ENCODE measurements around the gene DCHS1.

Gene DCHS1

DNA sequence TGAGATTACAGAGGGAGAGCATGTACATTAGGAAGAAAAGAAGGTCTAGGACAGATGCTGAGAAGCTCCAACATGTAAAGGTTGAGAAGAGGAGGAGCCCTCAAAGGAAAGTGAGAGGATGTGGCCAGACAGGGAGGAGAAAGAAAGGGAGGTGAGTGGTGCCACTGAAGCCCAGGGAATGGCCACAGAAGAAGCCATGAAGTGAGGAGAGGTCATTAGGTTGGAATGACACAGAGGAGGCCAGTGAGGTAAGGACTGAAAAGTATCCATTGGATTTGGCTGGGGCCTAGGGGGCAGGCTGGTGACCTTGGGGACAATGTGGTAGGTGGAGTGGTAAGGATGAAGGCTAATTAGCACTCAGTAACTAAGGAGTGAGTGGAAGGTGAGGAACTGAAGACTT, 3.0 kb upstream of the DCHS1 start:
- no peaks in the 10 kb centered on the region for H3K27me3 ChIP-seq (ENCODE audit: insufficient read depth, low read length, poor library complexity, severe bottlenecking)
- no peaks in the 10 kb centered on the region for H3K9me3 ChIP-seq (ENCODE audit: insufficient read depth, low read depth, low read length)
- H3K4me2 ChIP-seq (ENCODE audit: low read depth, low read length, poor library complexity, severe bottlenecking) = no peak overlapping the region
- no peaks in the 10 kb centered on the region for H4K20me1 ChIP-seq (ENCODE audit: insufficient read depth, low read length, poor library complexity, severe bottlenecking)
- no peaks in the 10 kb centered on the region for H3K36me3 ChIP-seq (ENCODE audit: insufficient read depth, low read length)
- no peak overlapping the region for H3K9ac ChIP-seq (ENCODE audit: low read depth, low read length, poor library complexity, severe bottlenecking)
- no peak overlapping the region for H2AFZ ChIP-seq (ENCODE audit: low read length)
- H3F3A ChIP-seq (ENCODE audit: low read depth) = no peaks in the 10 kb centered on the region
- no peaks in the 10 kb centered on the region for H3K79me2 ChIP-seq (ENCODE audit: insufficient read depth, low read length)
- TF ChIP-seq, protein P1, sequence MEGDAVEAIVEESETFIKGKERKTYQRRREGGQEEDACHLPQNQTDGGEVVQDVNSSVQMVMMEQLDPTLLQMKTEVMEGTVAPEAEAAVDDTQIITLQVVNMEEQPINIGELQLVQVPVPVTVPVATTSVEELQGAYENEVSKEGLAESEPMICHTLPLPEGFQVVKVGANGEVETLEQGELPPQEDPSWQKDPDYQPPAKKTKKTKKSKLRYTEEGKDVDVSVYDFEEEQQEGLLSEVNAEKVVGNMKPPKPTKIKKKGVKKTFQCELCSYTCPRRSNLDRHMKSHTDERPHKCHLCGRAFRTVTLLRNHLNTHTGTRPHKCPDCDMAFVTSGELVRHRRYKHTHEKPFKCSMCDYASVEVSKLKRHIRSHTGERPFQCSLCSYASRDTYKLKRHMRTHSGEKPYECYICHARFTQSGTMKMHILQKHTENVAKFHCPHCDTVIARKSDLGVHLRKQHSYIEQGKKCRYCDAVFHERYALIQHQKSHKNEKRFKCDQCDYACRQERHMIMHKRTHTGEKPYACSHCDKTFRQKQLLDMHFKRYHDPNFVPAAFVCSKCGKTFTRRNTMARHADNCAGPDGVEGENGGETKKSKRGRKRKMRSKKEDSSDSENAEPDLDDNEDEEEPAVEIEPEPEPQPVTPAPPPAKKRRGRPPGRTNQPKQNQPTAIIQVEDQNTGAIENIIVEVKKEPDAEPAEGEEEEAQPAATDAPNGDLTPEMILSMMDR (conservative IDR thresholded peaks at IDR 0.05; ENCODE audit: low read length) = no peak
- no peak for TF ChIP-seq EZH2phosphoT487 (IDR thresholded peaks at IDR 0.05; ENCODE audit: borderline replicate concordance)
- no peaks in the 10 kb centered on the region for H3K4me1 ChIP-seq (ENCODE audit: insufficient read depth, low read length, poor library complexity, severe bottlenecking)
- H3K9me2 ChIP-seq (replicated peaks; ENCODE audit: low read depth, low read length) = no peaks in the 10 kb centered on the region
- H3K4me3 ChIP-seq (ENCODE audit: low read length, poor library complexity, severe bottlenecking) = no peak overlapping the region

- Histone ChIP-seq H3K36me3 (ENCODE audit: insufficient read depth, low read length) (no peaks in the 10 kb centered on the region), H3F3A (ENCODE audit: low read depth) (no peaks in the 10 kb centered on the region), H3K9ac (ENCODE audit: low read depth, low read length, poor library complexity, severe bottlenecking) (no peak overlapping the region), H2AFZ (ENCODE audit: low read length) (no peak overlapping the region), H3K79me2 (ENCODE audit: insufficient read depth, low read length) (no peaks in the 10 kb centered on the region), H3K4me3 (ENCODE audit: low read length, poor library complexity, severe bottlenecking) (no peak overlapping the region), H3K27me3 (ENCODE audit: insufficient read depth, low read length, poor library complexity, severe bottlenecking) (no peaks in the 10 kb centered on the region), H3K4me1 (ENCODE audit: insufficient read depth, low read length, poor library complexity, severe bottlenecking) (no peaks in the 10 kb centered on the region), H4K20me1 (ENCODE audit: insufficient read depth, low read length, poor library complexity, severe bottlenecking) (no peaks in the 10 kb centered on the region), H3K4me2 (ENCODE audit: low read depth, low read length, poor library complexity, severe bottlenecking) (no peak overlapping the region), H3K9me3 (ENCODE audit: insufficient read depth, low read depth, low read length) (no peaks in the 10 kb centered on the region), H3K9me2 (replicated peaks; ENCODE audit: low read depth, low read length) (no peaks in the 10 kb centered on the region)
- TF ChIP-seq, protein P1 (conservative IDR thresholded peaks at IDR 0.05; ENCODE audit: low read length) = no peak
- no peak for TF ChIP-seq EZH2phosphoT487 (IDR thresholded peaks at IDR 0.05; ENCODE audit: borderline replicate concordance)
Measured at GRCh38 chr11:6657346-6657745, 1.7 kb upstream of the DCHS1 start.

DNA sequence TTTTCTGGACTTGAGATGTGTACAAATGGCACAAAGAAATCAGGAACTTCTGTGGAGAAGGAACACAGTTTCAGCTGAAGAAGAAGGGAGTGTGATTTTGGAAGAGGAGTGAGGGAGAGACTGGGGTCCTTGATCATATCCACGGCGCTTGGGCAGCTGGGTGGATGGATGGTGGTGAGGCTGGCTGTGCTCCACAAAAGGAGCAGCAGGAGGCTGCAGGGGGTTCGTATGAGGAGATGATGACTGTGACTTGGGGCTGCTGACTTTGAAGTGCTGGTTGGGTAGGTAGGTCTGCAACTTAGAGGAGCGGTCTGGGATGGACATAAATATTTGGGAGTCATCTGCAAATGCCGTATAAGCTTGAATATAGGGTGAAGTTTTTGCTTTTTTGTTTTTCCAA, 1.3 kb upstream of the DCHS1 start:
- H2AFZ ChIP-seq (ENCODE audit: low read length) = no peak overlapping the region

More for the DNA sequence above, 1.3 kb upstream of the DCHS1 start:
- TF ChIP-seq, protein P1 (conservative IDR thresholded peaks at IDR 0.05; ENCODE audit: low read length) = no peak
- TF ChIP-seq EZH2phosphoT487 (IDR thresholded peaks at IDR 0.05; ENCODE audit: borderline replicate concordance) = no peak
- Histone ChIP-seq H3K4me1 (ENCODE audit: insufficient read depth, low read length, poor library complexity, severe bottlenecking) (no peaks in the 10 kb centered on the region), H3K27me3 (ENCODE audit: insufficient read depth, low read length, poor library complexity, severe bottlenecking) (no peaks in the 10 kb centered on the region), H3K36me3 (ENCODE audit: insufficient read depth, low read length) (no peaks in the 10 kb centered on the region), H3K4me2 (ENCODE audit: low read depth, low read length, poor library complexity, severe bottlenecking) (no peak overlapping the region), H4K20me1 (ENCODE audit: insufficient read depth, low read length, poor library complexity, severe bottlenecking) (no peaks in the 10 kb centered on the region), H3K9me2 (replicated peaks; ENCODE audit: low read depth, low read length) (no peaks in the 10 kb centered on the region), H3F3A (ENCODE audit: low read depth) (no peaks in the 10 kb centered on the region), H3K79me2 (ENCODE audit: insufficient read depth, low read length) (no peaks in the 10 kb centered on the region), H3K9ac (ENCODE audit: low read depth, low read length, poor library complexity, severe bottlenecking) (no peak overlapping the region), H3K4me3 (ENCODE audit: low read length, poor library complexity, severe bottlenecking) (no peak overlapping the region), H3K9me3 (ENCODE audit: insufficient read depth, low read depth, low read length) (no peaks in the 10 kb centered on the region)
